ENCODE data around the gene THRB.

- TF ChIP-seq EZH2 (IDR thresholded peaks at IDR 0.05; ENCODE audit: borderline replicate concordance, low read depth, low read length, severe bottlenecking), result no peak
- no peak for TF ChIP-seq CTCF (IDR thresholded peaks at IDR 0.05; ENCODE audit: extremely low read depth in 1 of 2, insufficient read depth in 1 of 2, low read depth in 1 of 2, low read length in 2 of 2)
- TF ChIP-seq POLR2AphosphoS5 (IDR thresholded peaks at IDR 0.05; ENCODE audit: insufficient read depth, low read depth, low read length), result no peak
- no peak for TF ChIP-seq JUN (IDR thresholded peaks at IDR 0.05; ENCODE audit: borderline replicate concordance, insufficient read depth, insufficient read length, low read depth)
Observed at GRCh38 chr3:24270744-24271143, 223.9 kb downstream of the THRB start.

Measured in endothelial cell of umbilical vein (primary cell).